Testis (tissue), 3 donors: ENCODE data around the gene PEF1. TPM values are rescaled to one million over a fixed set of nuclear protein-coding genes. Genes with fewer than 3 reads are reported as not detected.

Experiments
- DNase-seq: peaks from one replicate; pipeline ENCODE4 v3.0.0-alpha.2; 2019
- H3K27ac ChIP-seq, 2 donors: fragments of 200-600 bp; sonication (generic); one replicate each; pipeline ENCODE4 v1.5.1; 2019
- H3K27me3 ChIP-seq: fragments of 200-600 bp; sonication (generic); one replicate; pipeline ENCODE4 v1.5.1; 2019
- H3K36me3 ChIP-seq: fragments of 200-600 bp; sonication (generic); one replicate; pipeline ENCODE4 v1.5.1; 2017; ENCODE audit warnings: low read depth; ENCODE audit errors: missing control alignments
- H3K4me1 ChIP-seq: fragments of 200-600 bp; sonication (generic); one replicate; pipeline ENCODE4 v1.5.1; 2019
- H3K4me3 ChIP-seq, 2 donors: fragments of 200-600 bp; sonication (generic); one replicate each; pipeline ENCODE4 v1.5.1; 2017 to 2019
- H3K9me3 ChIP-seq: fragments of 200-600 bp; sonication (generic); one replicate; pipeline ENCODE4 v1.5.1; 2017
- CTCF ChIP-seq, 3 experiments: fragments of 450-650 bp in 2 of 3; fragments of 200-600 bp in 1 of 3; sonication (generic) in 1 of 3; IDR thresholded peaks; one replicate each; pipeline ENCODE4 v1.5.1; 2016 to 2019; ENCODE audit warnings: antibody characterized with exemption in 3 of 3, mild to moderate bottlenecking in 2 of 3, moderate library complexity in 1 of 3
- POLR2A ChIP-seq: fragments of 450-650 bp; IDR thresholded peaks from one replicate; pipeline ENCODE4 v1.6.1; 2017; ENCODE audit warnings: antibody characterized with exemption, mild to moderate bottlenecking, moderate library complexity
- WGBS, 2 donors: methylation state at CpG; one replicate each; pipeline ENCODE4 v1.1.5; 2018; 5-methylcytosine and 5-hydroxymethylcytosine counted together
- intact Hi-C: fragments of 100-400 bp; cut with DNase I; formaldehyde crosslinking; loops from one replicate; pipeline ENCODE4 v1.15.1; 2023; ENCODE audit warnings: low total_unique reads
- polyA plus RNA-seq: library from polyadenylated mRNA; stranded (reverse); fragments of 350-450 nt; fragmentation: Illumina TruSeq; extraction: RNeasy Lipid Tissue Mini Kit (QIAGEN cat#74804); gene quantifications from one replicate; pipeline ENCODE4 v1.2.3, GENCODE V29; 2014; ENCODE audit warnings: low read depth, low replicate concordance; ENCODE audit not compliant: insufficient read depth
- total RNA-seq, 2 donors: library from RNA; depleted of rRNA; stranded (reverse); fragments of >200 nt; gene quantifications; one replicate each; pipeline ENCODE4 v1.2.3, GENCODE V29; 2016

Gene PEF1
- total and polyA plus RNA-seq, 3 donors from 2014 or later = 73.5 to 124 (median 81.4) TPM

GRCh38 chr1:31651089-31651420 is 6.4 kb upstream of the PEF1 start:
- H3K4me3 ChIP-seq = no peak overlapping the region
- no peaks in the 10 kb centered on the region for H3K36me3 ChIP-seq
- no peaks in the 10 kb centered on the region for H3K9me3 ChIP-seq
- H3K27ac ChIP-seq = peak overlapping the region in 1 of 2 donors; percentile 10
- intact Hi-C loops = no loop called here
- H3K27me3 ChIP-seq = no peaks in the 10 kb centered on the region
- TF ChIP-seq POLR2A (no peak), CTCF (IDR thresholded peaks at IDR 0.05) (no peak)
- 27 to 36% methylated on average over 1 of the region's 1 CpG for WGBS, 2 donors
- H3K4me1 ChIP-seq = peaks cover 17% of the 10 kb centered on the region
- no peak for DNase-seq

- Histone ChIP-seq H3K9me3 (no peaks in the 10 kb centered on the region), H3K4me1 (peaks cover 17% of the 10 kb centered on the region), H3K4me3 (no peak overlapping the region), H3K27ac (no peak overlapping the region), H3K27me3 (no peaks in the 10 kb centered on the region), H3K36me3 (no peaks in the 10 kb centered on the region)
- TF ChIP-seq POLR2A (no peak), CTCF (IDR thresholded peaks at IDR 0.05) (no peak)
- WGBS, 2 donors = 73 to 76% methylated on average over 9 of the region's 9 CpGs
- DNase-seq = no peak
- intact Hi-C loops = no loop called here
These were observed 5.7 kb upstream of the PEF1 start for GRCh38 chr1:31650161-31651088.

- intact Hi-C loops = no loop called here
- no peak for TF ChIP-seq CTCF (IDR thresholded peaks at IDR 0.05)
- Histone ChIP-seq H3K27ac (peak overlapping the region in 1 of 2 donors; percentile 19), H3K36me3 (no peaks in the 10 kb centered on the region), H3K27me3 (no peaks in the 10 kb centered on the region), H3K9me3 (no peaks in the 10 kb centered on the region), H3K4me3 (no peak overlapping the region), H3K4me1 (peaks cover 20% of the 10 kb centered on the region)
- no peak for DNase-seq
- 66 to 67% methylated on average over 9 of the region's 9 CpGs for WGBS, 2 donors
These were observed 4.1 kb upstream of the PEF1 start for GRCh38 chr1:31648641-31649357.

GRCh38 chr1:31648190-31648589 is 3.5 kb upstream of the PEF1 start:
- intact Hi-C loops = no loop called here
- Histone ChIP-seq H3K36me3 (no peaks in the 10 kb centered on the region), H3K4me1 (peaks cover 26% of the 10 kb centered on the region), H3K27me3 (no peaks in the 10 kb centered on the region), H3K4me3 (no peak overlapping the region), H3K9me3 (no peaks in the 10 kb centered on the region), H3K27ac (peak overlapping the region in 1 of 2 donors; percentile 19)
- WGBS, 2 donors = 64 to 69% methylated on average over 2 of the region's 2 CpGs
- DNase-seq = no peak
- TF ChIP-seq CTCF (IDR thresholded peaks at IDR 0.05) = no peak
- no peak for TF ChIP-seq POLR2A
